Keratinocyte (primary cell): ENCODE data around the gene KCNH8. TPM values are rescaled to one million over a fixed set of nuclear protein-coding genes. Genes with fewer than 3 reads are reported as not detected.

Experiments
- DNase-seq: peaks from one replicate; pipeline ENCODE4 v3.0.0-alpha.2; 2011; ENCODE audit warnings: low read depth, missing footprints, low spot score
- FAIRE-seq: peaks from 2 replicates; lab custom pipeline; 2011; peaks lifted over from hg19 to GRCh38; lab: Jason Lieb, UNC
- H2AFZ ChIP-seq: 2 replicates; pipeline ENCODE4 v1.6.0; 2012; ENCODE audit warnings: low read length, control low read depth, inconsistent platforms; ENCODE audit not compliant: control insufficient read depth
- H3K27ac ChIP-seq: 2 replicates; pipeline ENCODE4 v1.5.1; 2011; ENCODE audit warnings: low read length; ENCODE audit not compliant: control insufficient read depth, insufficient read depth
- H3K27me3 ChIP-seq: 3 replicates; pipeline ENCODE4 v1.6.0; 2011; ENCODE audit warnings: low read length; ENCODE audit not compliant: control insufficient read depth, insufficient read depth; ENCODE audit errors: extremely low read depth
- H3K36me3 ChIP-seq, 2 experiments: 2 replicates in 1 of 2; 3 replicates in 1 of 2; pipeline ENCODE4 v1.5.1; 2011; ENCODE audit warnings: low read length in 2 of 2, mild to moderate bottlenecking in 1 of 2; ENCODE audit not compliant: control insufficient read depth in 2 of 2, insufficient read depth in 2 of 2; ENCODE audit errors: extremely low read depth in 1 of 2
- H3K4me1 ChIP-seq: 3 replicates; pipeline ENCODE4 v1.5.1; 2011; ENCODE audit warnings: low read length; ENCODE audit not compliant: control insufficient read depth, insufficient read depth; ENCODE audit errors: extremely low read depth
- H3K4me2 ChIP-seq: 3 replicates; pipeline ENCODE4 v1.6.0; 2011; ENCODE audit warnings: low read depth, low read length; ENCODE audit not compliant: control insufficient read depth, insufficient read depth; ENCODE audit errors: extremely low read depth
- H3K4me3 ChIP-seq, 3 experiments: fragments of 200-600 bp in 1 of 3; sonication (generic) in 1 of 3; 2 replicates in 2 of 3; 3 replicates in 1 of 3; pipeline ENCODE4 v1.5.1; 2011 to 2016; ENCODE audit warnings: low read length in 3 of 3, mild to moderate bottlenecking in 3 of 3, control low read depth in 2 of 3, inconsistent platforms in 1 of 3, low read depth in 1 of 3, mixed read lengths in 1 of 3, mixed run types in 1 of 3, moderate library complexity in 1 of 3; ENCODE audit not compliant: control insufficient read depth in 2 of 3, insufficient read depth in 2 of 3; ENCODE audit errors: extremely low read depth in 1 of 3
- H3K79me2 ChIP-seq: 2 replicates; pipeline ENCODE4 v1.6.0; 2012; ENCODE audit warnings: low read length; ENCODE audit not compliant: control insufficient read depth, insufficient read depth
- H3K9ac ChIP-seq: 3 replicates; pipeline ENCODE4 v1.6.0; 2011; ENCODE audit warnings: low read length; ENCODE audit not compliant: control insufficient read depth, insufficient read depth; ENCODE audit errors: extremely low read depth
- H3K9me1 ChIP-seq: 3 replicates; pipeline ENCODE4 v1.6.0; 2011; ENCODE audit warnings: low read length; ENCODE audit not compliant: control insufficient read depth, insufficient read depth; ENCODE audit errors: extremely low read depth
- H3K9me3 ChIP-seq: 2 replicates; pipeline ENCODE4 v1.5.1; 2012; ENCODE audit warnings: low read depth, low read length; ENCODE audit not compliant: control insufficient read depth
- H4K20me1 ChIP-seq: 3 replicates; pipeline ENCODE4 v1.6.0; 2011; ENCODE audit warnings: low read length; ENCODE audit not compliant: control insufficient read depth, insufficient read depth; ENCODE audit errors: extremely low read depth
- EZH2 ChIP-seq: IDR thresholded peaks from one replicate; pipeline ENCODE4 v1.6.1; 2012; ENCODE audit warnings: inconsistent platforms, mild to moderate bottlenecking, low read length, moderate library complexity
- dilution Hi-C: fragments of 300-500 bp; cut with MboI; formaldehyde crosslinking; loops from one replicate; pipeline ENCODE4 v1.7.0; 2020; ENCODE audit warnings: low sequenced_read_pairs; ENCODE audit not compliant: extremely low pct_ligation_motif_present
- polyA plus RNA-seq, 5 experiments: library from polyadenylated mRNA; depleted of rRNA in 3 of 5; stranded (reverse) in 3 of 5; stranded (forward) in 1 of 5; unstranded in 1 of 5; fragments of >200 nt; gene quantifications; 1 replicate in 1 of 5; 2 replicates in 3 of 5; 3 replicates in 1 of 5; pipeline versions ENCODE4 v1.2.1 to v1.2.3, GENCODE V29; 2011 to 2012; ENCODE audit warnings: missing spikeins in 2 of 5, low read depth in 1 of 5, low replicate concordance in 1 of 5
- TF ChIP-seq, protein P1 (sequence below), 3 experiments: IDR thresholded peaks in 1 of 3; conservative IDR thresholded peaks in 1 of 3; optimal IDR thresholded peaks in 1 of 3; 2 replicates in 2 of 3; 3 replicates in 1 of 3; pipeline versions ENCODE3 to v1.5.1; 2011; ENCODE audit warnings: low read length in 3 of 3, mild to moderate bottlenecking in 3 of 3, moderate library complexity in 2 of 3, control low read depth in 1 of 3, inconsistent platforms in 1 of 3; ENCODE audit not compliant: insufficient read depth in 2 of 3; ENCODE audit errors: extremely low read depth in 1 of 3

KCNH8 gene
- polyA plus RNA-seq, 1 donor (not counting 4 experiments of a cell fraction or from before 2014, with no cell fraction given), result not detected

DNA sequence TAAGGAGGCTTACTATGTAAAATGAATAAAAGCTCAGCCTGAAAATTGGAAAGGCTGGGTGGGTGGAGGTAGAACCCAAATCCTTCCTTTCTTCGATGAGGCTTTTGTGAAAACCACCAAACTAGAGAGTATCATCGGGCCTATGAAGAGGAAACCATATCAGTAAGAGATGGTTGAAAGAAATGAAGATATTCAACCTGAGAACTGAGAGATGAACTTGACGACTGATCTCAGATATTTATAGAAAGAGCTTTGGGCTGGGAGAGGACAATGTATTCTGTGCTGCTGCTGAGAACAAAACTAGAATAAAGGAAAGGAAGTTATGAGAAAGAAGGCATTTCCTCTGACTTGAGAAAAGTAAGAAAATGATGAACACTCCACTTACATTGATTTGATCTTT, 236.6 kb downstream of the KCNH8 start:
- TF ChIP-seq EZH2, result no peak
- TF ChIP-seq, protein P1, sequence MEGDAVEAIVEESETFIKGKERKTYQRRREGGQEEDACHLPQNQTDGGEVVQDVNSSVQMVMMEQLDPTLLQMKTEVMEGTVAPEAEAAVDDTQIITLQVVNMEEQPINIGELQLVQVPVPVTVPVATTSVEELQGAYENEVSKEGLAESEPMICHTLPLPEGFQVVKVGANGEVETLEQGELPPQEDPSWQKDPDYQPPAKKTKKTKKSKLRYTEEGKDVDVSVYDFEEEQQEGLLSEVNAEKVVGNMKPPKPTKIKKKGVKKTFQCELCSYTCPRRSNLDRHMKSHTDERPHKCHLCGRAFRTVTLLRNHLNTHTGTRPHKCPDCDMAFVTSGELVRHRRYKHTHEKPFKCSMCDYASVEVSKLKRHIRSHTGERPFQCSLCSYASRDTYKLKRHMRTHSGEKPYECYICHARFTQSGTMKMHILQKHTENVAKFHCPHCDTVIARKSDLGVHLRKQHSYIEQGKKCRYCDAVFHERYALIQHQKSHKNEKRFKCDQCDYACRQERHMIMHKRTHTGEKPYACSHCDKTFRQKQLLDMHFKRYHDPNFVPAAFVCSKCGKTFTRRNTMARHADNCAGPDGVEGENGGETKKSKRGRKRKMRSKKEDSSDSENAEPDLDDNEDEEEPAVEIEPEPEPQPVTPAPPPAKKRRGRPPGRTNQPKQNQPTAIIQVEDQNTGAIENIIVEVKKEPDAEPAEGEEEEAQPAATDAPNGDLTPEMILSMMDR (optimal IDR thresholded peaks at IDR 0.05 in 1 of 3, IDR thresholded peaks at IDR 0.05 in 1 of 3, conservative IDR thresholded peaks at IDR 0.05 in 1 of 3; ENCODE audit: extremely low read depth in 1 of 3, insufficient read depth in 2 of 3, low read length in 3 of 3), result no peak
- no peaks in the 10 kb centered on the region for H3K27me3 ChIP-seq
- H3K36me3 ChIP-seq, result no peaks in the 10 kb centered on the region
- H3K9me3 ChIP-seq, result no peaks in the 10 kb centered on the region
- DNase-seq (no peak), FAIRE-seq (no peak)
- H2AFZ ChIP-seq, result no peak overlapping the region
- H3K4me3 ChIP-seq, result no peak overlapping the region
- no peaks in the 10 kb centered on the region for H3K79me2 ChIP-seq
- no peak overlapping the region for H3K9ac ChIP-seq
- H3K4me2 ChIP-seq, result no peak overlapping the region
- dilution Hi-C loops, result no loop called here
- H3K4me1 ChIP-seq, result no peaks in the 10 kb centered on the region
- H3K27ac ChIP-seq, result no peak overlapping the region
- H3K9me1 ChIP-seq, result no peaks in the 10 kb centered on the region
- H4K20me1 ChIP-seq, result no peaks in the 10 kb centered on the region

GRCh38 chr3:19392150-19392549, 243.8 kb downstream of the KCNH8 start:
- Histone ChIP-seq H2AFZ (no peak overlapping the region), H4K20me1 (no peaks in the 10 kb centered on the region), H3K4me3 (no peak overlapping the region), H3K36me3 (no peaks in the 10 kb centered on the region), H3K4me1 (no peaks in the 10 kb centered on the region), H3K9me1 (no peaks in the 10 kb centered on the region), H3K27ac (no peak overlapping the region), H3K27me3 (no peaks in the 10 kb centered on the region), H3K4me2 (no peak overlapping the region), H3K79me2 (no peaks in the 10 kb centered on the region), H3K9ac (no peak overlapping the region), H3K9me3 (no peaks in the 10 kb centered on the region)
- dilution Hi-C loops, result no loop called here
- TF ChIP-seq, protein P1 (optimal IDR thresholded peaks at IDR 0.05 in 1 of 3, IDR thresholded peaks at IDR 0.05 in 1 of 3, conservative IDR thresholded peaks at IDR 0.05 in 1 of 3; ENCODE audit: extremely low read depth in 1 of 3, insufficient read depth in 2 of 3, low read length in 3 of 3), result no peak
- TF ChIP-seq EZH2, result no peak
- DNase-seq (no peak), FAIRE-seq (no peak)
